H1 (cell line): ENCODE data around the gene CPNE4. TPM values are rescaled to one million over a fixed set of nuclear protein-coding genes. Genes with fewer than 3 reads are reported as not detected.

Experiments used
- CTCF ChIA-PET: fragments of 300-600 bp; sonication (Branson Sonifier 250); formaldehyde crosslinking; loops from one replicate; lab custom pipeline; 2021; ENCODE audit not compliant: partially characterized antibody; lab: Charles Lee
- POLR2A ChIA-PET: fragments of 300-600 bp; sonication (Branson Sonifier 250); formaldehyde crosslinking; loops from one replicate; lab custom pipeline; 2021; ENCODE audit warnings: inconsistent platforms; ENCODE audit not compliant: partially characterized antibody; lab: Charles Lee
- DNase-seq, 2 experiments: peaks; one replicate each; pipeline versions ENCODE4 v3.0.0 to v3.0.0-alpha.2; 2010 to 2022; ENCODE audit warnings: low spot score in 2 of 2, low read depth in 1 of 2, mixed read lengths in 1 of 2
- FAIRE-seq: peaks from 2 replicates; lab custom pipeline; 2011; peaks lifted over from hg19 to GRCh38; lab: Jason Lieb, UNC
- H2AFZ ChIP-seq: 2 replicates; pipeline ENCODE4 v1.8.1; 2012; ENCODE audit warnings: low read length, inconsistent platforms
- H2AK5ac ChIP-seq: 2 replicates; pipeline ENCODE4 v1.6.1; 2013; ENCODE audit warnings: low read depth, low read length
- H2BK120ac ChIP-seq: replicated peaks from 2 replicates; pipeline ENCODE3; 2013; ENCODE audit warnings: low read depth, low read length, inconsistent platforms
- H2BK12ac ChIP-seq: 2 replicates; pipeline ENCODE4 v1.6.1; 2013; ENCODE audit warnings: low read depth, low read length
- H2BK15ac ChIP-seq: 2 replicates; pipeline ENCODE4 v1.6.1; 2013; ENCODE audit warnings: low read length
- H2BK20ac ChIP-seq: 2 replicates; pipeline ENCODE4 v1.6.1; 2013; ENCODE audit warnings: low read length
- H2BK5ac ChIP-seq: 2 replicates; pipeline ENCODE4 v1.6.1; 2013; ENCODE audit warnings: low read depth, low read length
- H3K14ac ChIP-seq: 2 replicates; pipeline ENCODE4 v1.6.1; 2013; ENCODE audit warnings: inconsistent platforms; ENCODE audit not compliant: insufficient read length
- H3K18ac ChIP-seq: 2 replicates; pipeline ENCODE4 v1.6.1; 2013; ENCODE audit warnings: low read length; ENCODE audit errors: extremely low read depth
- H3K23ac ChIP-seq: 2 replicates; pipeline ENCODE4 v1.6.1; 2013; ENCODE audit warnings: inconsistent platforms; ENCODE audit not compliant: insufficient read length
- H3K23me2 ChIP-seq: 2 replicates; pipeline ENCODE4 v1.6.1; 2013; ENCODE audit warnings: low read depth, low read length
- H3K27ac ChIP-seq: 2 replicates; pipeline ENCODE4 v1.6.1; 2011; ENCODE audit warnings: low read depth, low read length, inconsistent platforms
- H3K27me3 ChIP-seq, 4 experiments: replicated peaks in 1 of 4; 1 replicate in 1 of 4; 2 replicates in 3 of 4; pipeline versions ENCODE4 v1.6.1 to v1.8.1; 2011 to 2013; ENCODE audit warnings: low read length in 3 of 4, mild to moderate bottlenecking in 3 of 4, inconsistent platforms in 2 of 4, mixed read lengths in 2 of 4, moderate library complexity in 1 of 4; ENCODE audit not compliant: control insufficient read depth in 3 of 4, insufficient read depth in 3 of 4; ENCODE audit errors: extremely low read depth in 1 of 4
- H3K36me3 ChIP-seq, 4 experiments: 2 replicates each; pipeline versions ENCODE4 v1.6.1 to v1.8.1; 2011 to 2013; ENCODE audit warnings: mild to moderate bottlenecking in 4 of 4, low read length in 3 of 4, moderate library complexity in 2 of 4, control low read depth in 1 of 4, inconsistent platforms in 1 of 4; ENCODE audit not compliant: insufficient read depth in 4 of 4, control insufficient read depth in 2 of 4
- H3K4ac ChIP-seq: replicated peaks from 2 replicates; pipeline ENCODE3; 2013; ENCODE audit warnings: low read length, low read depth, mixed read lengths, inconsistent platforms; ENCODE audit not compliant: insufficient read length
- H3K4me1 ChIP-seq, 4 experiments: replicated peaks in 1 of 4; 1 replicate in 1 of 4; 2 replicates in 3 of 4; pipeline versions ENCODE4 v1.6.1 to v1.8.1; 2011 to 2013; ENCODE audit warnings: low read length in 3 of 4, inconsistent platforms in 2 of 4, mixed read lengths in 1 of 4; ENCODE audit not compliant: insufficient read depth in 4 of 4, control insufficient read depth in 3 of 4
- H3K4me2 ChIP-seq, 2 experiments: 2 replicates each; pipeline versions ENCODE4 v1.6.1 to v1.8.1; 2011 to 2013; ENCODE audit warnings: low read depth in 2 of 2, low read length in 2 of 2, control low read depth in 1 of 2, inconsistent platforms in 1 of 2, mild to moderate bottlenecking in 1 of 2; ENCODE audit not compliant: insufficient read depth in 1 of 2
- H3K4me3 ChIP-seq, 4 experiments: fragments of 200-600, 300-600 bp in 1 of 4; sonication (generic), shearing (Covaris generic), sonication (Bioruptor Twin) in 1 of 4; 2 replicates each; pipeline versions ENCODE4 v1.5.1 to v1.8.1; 2011 to 2016; ENCODE audit warnings: low read length in 4 of 4, low read depth in 3 of 4, control low read depth in 2 of 4, inconsistent platforms in 2 of 4, mild to moderate bottlenecking in 2 of 4, mixed read lengths in 1 of 4, moderate library complexity in 1 of 4; ENCODE audit not compliant: insufficient read depth in 2 of 4; ENCODE audit errors: extremely low read depth in 1 of 4
- H3K56ac ChIP-seq: replicated peaks from 2 replicates; pipeline ENCODE3; 2013; ENCODE audit warnings: low read depth, mild to moderate bottlenecking, mixed read lengths, low read length, inconsistent platforms; ENCODE audit not compliant: insufficient read length
- H3K79me1 ChIP-seq: 2 replicates; pipeline ENCODE4 v1.6.1; 2013; ENCODE audit warnings: low read depth, low read length, control low read depth
- H3K79me2 ChIP-seq, 2 experiments: 2 replicates each; pipeline versions ENCODE4 v1.6.1 to v1.8.1; 2012 to 2013; ENCODE audit warnings: low read length in 2 of 2, mild to moderate bottlenecking in 2 of 2, inconsistent platforms in 1 of 2; ENCODE audit not compliant: insufficient read depth in 2 of 2, control insufficient read depth in 1 of 2
- H3K9ac ChIP-seq, 4 experiments: replicated peaks in 1 of 4; 1 replicate in 1 of 4; 2 replicates in 3 of 4; pipeline versions ENCODE4 v1.6.1 to v1.8.1; 2011 to 2013; ENCODE audit warnings: low read depth in 3 of 4, low read length in 3 of 4, control low read depth in 2 of 4, mild to moderate bottlenecking in 2 of 4, moderate library complexity in 2 of 4, inconsistent platforms in 1 of 4; ENCODE audit errors: extremely low read depth in 1 of 4
- H3K9me3 ChIP-seq, 2 experiments: 2 replicates each; pipeline versions ENCODE4 v1.6.1 to v1.8.1; 2012 to 2013; ENCODE audit warnings: mild to moderate bottlenecking in 2 of 2, moderate library complexity in 2 of 2, control low read depth in 1 of 2, inconsistent platforms in 1 of 2, low read depth in 1 of 2, low read length in 1 of 2, mixed read lengths in 1 of 2; ENCODE audit not compliant: insufficient read depth in 2 of 2
- H4K20me1 ChIP-seq, 2 experiments: replicated peaks in 1 of 2; 2 replicates each; pipeline versions ENCODE3 to v1.8.1; 2011 to 2013; ENCODE audit warnings: inconsistent platforms in 2 of 2, low read length in 2 of 2, mild to moderate bottlenecking in 1 of 2; ENCODE audit not compliant: insufficient read depth in 2 of 2, control insufficient read depth in 1 of 2
- H4K5ac ChIP-seq: 2 replicates; pipeline ENCODE4 v1.6.1; 2013; ENCODE audit warnings: low read length, low read depth, mixed read lengths, inconsistent platforms; ENCODE audit not compliant: insufficient read length
- H4K8ac ChIP-seq: 2 replicates; pipeline ENCODE4 v1.8.0; 2013; ENCODE audit warnings: mild to moderate bottlenecking, moderate library complexity, low read length, inconsistent platforms; ENCODE audit not compliant: insufficient read depth; ENCODE audit errors: extremely low read depth
- H4K91ac ChIP-seq: replicated peaks from 2 replicates; pipeline ENCODE3; 2013; ENCODE audit warnings: low read length, mixed read lengths, inconsistent platforms; ENCODE audit not compliant: insufficient read length
- BACH1 ChIP-seq: IDR thresholded peaks from 2 replicates; pipeline ENCODE4 v1.6.1; 2012; ENCODE audit warnings: low read length, improper control_type of control experiment
- CEBPB ChIP-seq: IDR thresholded peaks from 2 replicates; pipeline ENCODE4 v1.6.1; 2012; ENCODE audit warnings: low read depth, low read length
- CREB1 ChIP-seq: IDR thresholded peaks from 2 replicates; pipeline ENCODE4 v1.6.1; 2012; ENCODE audit warnings: inconsistent platforms
- POLR2A ChIP-seq, 2 experiments: IDR thresholded peaks; 1 replicate in 1 of 2; 2 replicates in 1 of 2; pipeline ENCODE4 v1.6.1; 2011; ENCODE audit warnings: low read depth in 2 of 2, low read length in 2 of 2, mild to moderate bottlenecking in 2 of 2; ENCODE audit errors: control extremely low read depth in 1 of 2
- RAD21 ChIP-seq, 2 experiments: IDR thresholded peaks in 1 of 2; conservative IDR thresholded peaks in 1 of 2; 2 replicates each; pipeline ENCODE4 v1.6.1; 2011; ENCODE audit warnings: low read depth in 2 of 2, low read length in 2 of 2, improper control_type of control experiment in 1 of 2, inconsistent platforms in 1 of 2, mild to moderate bottlenecking in 1 of 2, moderate library complexity in 1 of 2
- SP2 ChIP-seq: IDR thresholded peaks from 2 replicates; pipeline ENCODE4 v1.6.1; 2012; ENCODE audit warnings: mild to moderate bottlenecking, low read length, inconsistent platforms
- WGBS, 2 experiments: shearing (Covaris generic) in 1 of 2; methylation state at CpG; one replicate each; pipeline versions ENCODE4 v1.1.6 to v1.1.7; 2013 to 2015; ENCODE audit warnings: low lambda C conversion rate in 2 of 2, mixed read lengths in 2 of 2, inconsistent platforms in 1 of 2, low coverage in 1 of 2, missing lambda C conversion rate in 1 of 2; ENCODE audit not compliant: insufficient replicate concordance in 2 of 2, insufficient coverage in 1 of 2, insufficient read length in 1 of 2; ENCODE audit errors: extremely low coverage in 1 of 2, missing lambda C conversion rate in 1 of 2; 5-methylcytosine and 5-hydroxymethylcytosine counted together
- polyA plus RNA-seq, 7 experiments: library from polyadenylated mRNA; depleted of rRNA in 3 of 7; stranded (reverse) in 5 of 7; unstranded in 2 of 7; fragments of >200 nt in 5 of 7; fragments of 200-250 nt in 2 of 7; gene quantifications; 1 replicate in 5 of 7; 2 replicates in 1 of 7; 4 replicates in 1 of 7; pipeline versions ENCODE4 v1.2.1 to v1.2.3, GENCODE V29; 2011 to 2013; ENCODE audit warnings: missing spikeins in 2 of 7, mixed read lengths in 2 of 7
- total RNA-seq: library from RNA; stranded (reverse); fragmentation: NEBNext Ultra II Directional; extraction: Animal tissue kit (Norgen Biotek cat#: 25700); gene quantifications from 2 replicates; pipeline ENCODE4 v1.2.1, GENCODE V29; 2021
- TF ChIP-seq, protein P1 (sequence below), 3 experiments: IDR thresholded peaks; 1 replicate in 2 of 3; 2 replicates in 1 of 3; pipeline versions ENCODE4 v1.5.1 to v1.6.1; 2011; ENCODE audit warnings: low read length in 3 of 3, mild to moderate bottlenecking in 3 of 3, inconsistent platforms in 2 of 3, low read depth in 1 of 3, moderate library complexity in 1 of 3; ENCODE audit not compliant: insufficient read depth in 1 of 3; ENCODE audit errors: control extremely low read depth in 1 of 3

CPNE4 gene
- total and polyA plus RNA-seq, 2 of the 8 experiments (the other 6 are each of a cell fraction or from before 2014, with no cell fraction given): 0.82 to 3.8 TPM

GRCh38 chr3:132006605-132007204 is 28.1 kb downstream of the CPNE4 start:
- no peak overlapping the region for H2BK20ac ChIP-seq
- no peak overlapping the region for H4K5ac ChIP-seq
- no peaks in the 10 kb centered on the region; the same call in 1 of the 2 replicates for H3K23me2 ChIP-seq
- no peak overlapping the region for H2BK12ac ChIP-seq
- 34% methylated on average over 3 of the region's 3 CpGs; no CpG with 5 or more reads in 1 of the 2 experiments for WGBS, 2 experiments
- H3K4me1 ChIP-seq: peaks cover 0 to 7% (median 4%) of the 10 kb centered on the region in 4 experiments; a peak in 5 of 7 replicates
- H3K36me3 ChIP-seq: no peaks in the 10 kb centered on the region
- ChIA-PET POLR2A (no interaction called here), CTCF (interaction anchor here (0.6 to 7.7 kb wide), 26 partner anchors 9 to 523 kb away, joined by 3 to 83 read pairs (median 3); no protein-coding TSS in a partner anchor)
- no peaks in the 10 kb centered on the region for H3K27me3 ChIP-seq
- H3K56ac ChIP-seq: no peak overlapping the region
- H3K23ac ChIP-seq: no peak overlapping the region
- no peak overlapping the region for H3K4me2 ChIP-seq
- H3K4me3 ChIP-seq: no peak overlapping the region
- TF ChIP-seq SP2 (no peak), RAD21 (IDR thresholded peaks at IDR 0.05 in 1 of 2, conservative IDR thresholded peaks at IDR 0.05 in 1 of 2; ENCODE audit: low read depth in 2 of 2, low read length in 2 of 2) (peak; percentile 53 to 75), CREB1 (peak; percentile 73), BACH1 (no peak), CEBPB (peak; percentile 70; the same call in 1 of the 2 replicates), POLR2A (IDR thresholded peaks at IDR 0.05; ENCODE audit: control extremely low read depth in 1 of 2, low read depth in 2 of 2, low read length in 2 of 2) (no peak)
- TF ChIP-seq, protein P1, sequence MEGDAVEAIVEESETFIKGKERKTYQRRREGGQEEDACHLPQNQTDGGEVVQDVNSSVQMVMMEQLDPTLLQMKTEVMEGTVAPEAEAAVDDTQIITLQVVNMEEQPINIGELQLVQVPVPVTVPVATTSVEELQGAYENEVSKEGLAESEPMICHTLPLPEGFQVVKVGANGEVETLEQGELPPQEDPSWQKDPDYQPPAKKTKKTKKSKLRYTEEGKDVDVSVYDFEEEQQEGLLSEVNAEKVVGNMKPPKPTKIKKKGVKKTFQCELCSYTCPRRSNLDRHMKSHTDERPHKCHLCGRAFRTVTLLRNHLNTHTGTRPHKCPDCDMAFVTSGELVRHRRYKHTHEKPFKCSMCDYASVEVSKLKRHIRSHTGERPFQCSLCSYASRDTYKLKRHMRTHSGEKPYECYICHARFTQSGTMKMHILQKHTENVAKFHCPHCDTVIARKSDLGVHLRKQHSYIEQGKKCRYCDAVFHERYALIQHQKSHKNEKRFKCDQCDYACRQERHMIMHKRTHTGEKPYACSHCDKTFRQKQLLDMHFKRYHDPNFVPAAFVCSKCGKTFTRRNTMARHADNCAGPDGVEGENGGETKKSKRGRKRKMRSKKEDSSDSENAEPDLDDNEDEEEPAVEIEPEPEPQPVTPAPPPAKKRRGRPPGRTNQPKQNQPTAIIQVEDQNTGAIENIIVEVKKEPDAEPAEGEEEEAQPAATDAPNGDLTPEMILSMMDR (IDR thresholded peaks at IDR 0.05; ENCODE audit: control extremely low read depth in 1 of 3, insufficient read depth in 1 of 3, low read depth in 1 of 3, low read length in 3 of 3): peak; percentile 69 to 83 (median 81)
- H3K14ac ChIP-seq: no peak overlapping the region
- H3K9ac ChIP-seq: no peak overlapping the region
- H4K8ac ChIP-seq: no peak overlapping the region
- no peak overlapping the region for H3K4ac ChIP-seq
- no peaks in the 10 kb centered on the region for H4K20me1 ChIP-seq
- no peak overlapping the region for H3K27ac ChIP-seq
- no peak overlapping the region for H2BK15ac ChIP-seq
- DNase-seq (peak in 1 of 2 experiments; percentile 66), FAIRE-seq (peak; percentile 97)
- H2AK5ac ChIP-seq: no peak overlapping the region
- no peak overlapping the region for H4K91ac ChIP-seq
- no peaks in the 10 kb centered on the region for H3K79me1 ChIP-seq
- no peak overlapping the region for H3K18ac ChIP-seq
- no peak overlapping the region for H2BK120ac ChIP-seq
- no peaks in the 10 kb centered on the region for H3K9me3 ChIP-seq
- H2BK5ac ChIP-seq: no peak overlapping the region
- no peaks in the 10 kb centered on the region for H3K79me2 ChIP-seq
- H2AFZ ChIP-seq: no peak overlapping the region
